ENCODE results near the gene MAP3K8.
"Not testable (repeated sequence)": the region's sequence is repeated elsewhere in the genome, so short reads cannot be mapped to it uniquely, and the experiment has no call there.

The MAP3K8 gene

DNA sequence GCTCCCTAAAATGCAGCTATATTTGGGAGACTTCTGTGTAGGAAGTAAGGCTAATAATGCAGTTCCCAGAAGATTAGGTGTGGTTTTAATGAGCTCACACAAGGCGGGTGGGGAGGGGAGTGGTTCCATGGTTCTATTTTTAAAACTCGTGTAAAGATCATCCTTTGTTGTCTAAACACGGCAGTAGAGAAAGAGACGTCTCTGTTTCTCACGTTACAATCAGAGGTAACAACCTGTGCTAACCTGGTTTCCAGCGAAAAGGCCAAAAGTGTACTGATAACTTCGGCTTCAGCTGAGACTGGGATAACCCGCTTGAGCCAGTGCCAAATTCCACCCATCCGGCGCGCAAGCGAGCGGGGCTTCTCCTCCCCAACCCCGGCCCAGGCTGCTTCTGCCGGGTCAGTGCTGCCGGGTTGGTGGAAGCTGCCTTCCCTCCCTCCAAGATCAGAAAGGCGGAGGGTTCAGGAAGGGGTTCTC is 2.5 kb upstream of the MAP3K8 start:
- DNase-seq (ENCODE audit: low read depth), result no peak
- H3K4me3 ChIP-seq (ENCODE audit: low read depth, low read length), result no peak overlapping the region
- TF ChIP-seq, protein P1, sequence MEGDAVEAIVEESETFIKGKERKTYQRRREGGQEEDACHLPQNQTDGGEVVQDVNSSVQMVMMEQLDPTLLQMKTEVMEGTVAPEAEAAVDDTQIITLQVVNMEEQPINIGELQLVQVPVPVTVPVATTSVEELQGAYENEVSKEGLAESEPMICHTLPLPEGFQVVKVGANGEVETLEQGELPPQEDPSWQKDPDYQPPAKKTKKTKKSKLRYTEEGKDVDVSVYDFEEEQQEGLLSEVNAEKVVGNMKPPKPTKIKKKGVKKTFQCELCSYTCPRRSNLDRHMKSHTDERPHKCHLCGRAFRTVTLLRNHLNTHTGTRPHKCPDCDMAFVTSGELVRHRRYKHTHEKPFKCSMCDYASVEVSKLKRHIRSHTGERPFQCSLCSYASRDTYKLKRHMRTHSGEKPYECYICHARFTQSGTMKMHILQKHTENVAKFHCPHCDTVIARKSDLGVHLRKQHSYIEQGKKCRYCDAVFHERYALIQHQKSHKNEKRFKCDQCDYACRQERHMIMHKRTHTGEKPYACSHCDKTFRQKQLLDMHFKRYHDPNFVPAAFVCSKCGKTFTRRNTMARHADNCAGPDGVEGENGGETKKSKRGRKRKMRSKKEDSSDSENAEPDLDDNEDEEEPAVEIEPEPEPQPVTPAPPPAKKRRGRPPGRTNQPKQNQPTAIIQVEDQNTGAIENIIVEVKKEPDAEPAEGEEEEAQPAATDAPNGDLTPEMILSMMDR (IDR thresholded peaks at IDR 0.05; ENCODE audit: low read depth, low read length, missing control alignments), result no peak

- peak overlapping the region; percentile 53 for H3K4me3 ChIP-seq (ENCODE audit: low read depth, low read length)
- DNase-seq (ENCODE audit: low read depth), result no peak
- TF ChIP-seq, protein P1 (IDR thresholded peaks at IDR 0.05; ENCODE audit: low read depth, low read length, missing control alignments), result no peak
These were observed 1.2 kb upstream of the MAP3K8 start for GRCh38 chr10:30432622-30433305.

GRCh38 chr10:30433306-30433729 is 666 bp upstream of the MAP3K8 start:
- peak overlapping the region; percentile 53 for H3K4me3 ChIP-seq (ENCODE audit: low read depth, low read length)
- TF ChIP-seq, protein P1 (IDR thresholded peaks at IDR 0.05; ENCODE audit: low read depth, low read length, missing control alignments), result no peak
- no peak for DNase-seq (ENCODE audit: low read depth)

GRCh38 chr10:30434273-30435072 is 489 bp downstream of the MAP3K8 start:
- H3K4me3 ChIP-seq (ENCODE audit: low read depth, low read length), result peak overlapping the region; percentile 53
- peak; percentile 73 for DNase-seq (ENCODE audit: low read depth)
- TF ChIP-seq, protein P1 (IDR thresholded peaks at IDR 0.05; ENCODE audit: low read depth, low read length, missing control alignments), result no peak

GRCh38 chr10:30435073-30435422 is 1.1 kb downstream of the MAP3K8 start:
- DNase-seq (ENCODE audit: low read depth), result no peak
- peak overlapping the region; percentile 53 for H3K4me3 ChIP-seq (ENCODE audit: low read depth, low read length)
- TF ChIP-seq, protein P1 (IDR thresholded peaks at IDR 0.05; ENCODE audit: low read depth, low read length, missing control alignments), result no peak

GRCh38 chr10:30435499-30436167 is 1.6 kb downstream of the MAP3K8 start:
- peak overlapping the region; percentile 53 for H3K4me3 ChIP-seq (ENCODE audit: low read depth, low read length)
- not testable (repeated sequence) for DNase-seq (ENCODE audit: low read depth)

DNA sequence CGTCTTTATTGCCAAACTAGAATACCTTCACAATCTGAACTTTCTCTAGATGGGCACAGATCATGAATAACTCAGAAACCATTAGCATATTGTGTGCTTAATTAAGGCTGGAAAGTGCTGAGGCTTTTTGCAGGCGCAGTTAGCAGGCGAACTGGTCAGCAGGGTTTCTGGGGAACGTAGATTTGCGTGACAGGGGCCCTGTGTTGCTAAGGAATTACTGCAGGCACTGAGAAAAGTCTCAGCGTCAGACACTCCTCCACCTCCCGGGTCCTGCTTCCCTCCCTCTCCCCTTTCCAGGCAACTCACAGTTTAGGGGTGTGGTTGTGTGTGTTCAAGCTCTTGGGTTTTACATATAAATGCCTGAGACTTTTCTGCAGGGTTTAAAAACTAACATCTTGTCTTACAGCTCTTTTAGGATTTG is 2.2 kb downstream of the MAP3K8 start:
- H3K4me3 ChIP-seq (ENCODE audit: low read depth, low read length), result peak overlapping the region; percentile 53
- DNase-seq (ENCODE audit: low read depth), result no peak
- TF ChIP-seq, protein P1 (IDR thresholded peaks at IDR 0.05; ENCODE audit: low read depth, low read length, missing control alignments), result no peak
